Suprapubic skin (tissue), 4 donors: ENCODE data around the gene CCDC78. TPM values are rescaled to one million over a fixed set of nuclear protein-coding genes. Genes with fewer than 3 reads are reported as not detected.

ENCODE experiments used
- DNase-seq, 2 donors: peaks; one replicate each; pipeline ENCODE4 v3.0.0-alpha.2; 2019; ENCODE audit warnings: low spot score in 2 of 2
- H3K27ac ChIP-seq: fragments of 200-600 bp; sonication (generic); one replicate; pipeline ENCODE4 v1.5.1; 2019
- H3K27me3 ChIP-seq: fragments of 200-600 bp; sonication (generic); one replicate; pipeline ENCODE4 v1.5.1; 2019
- H3K36me3 ChIP-seq: fragments of 200-600 bp; sonication (generic); one replicate; pipeline ENCODE4 v1.5.1; 2019
- H3K4me1 ChIP-seq: fragments of 200-600 bp; sonication (generic); one replicate; pipeline ENCODE4 v1.5.1; 2019
- H3K4me3 ChIP-seq: fragments of 200-600 bp; sonication (generic); one replicate; pipeline ENCODE4 v1.5.1; 2019; ENCODE audit warnings: mild to moderate bottlenecking
- H3K9me3 ChIP-seq: fragments of 200-600 bp; sonication (generic); one replicate; pipeline ENCODE4 v1.5.1; 2019
- CTCF ChIP-seq, 2 donors: fragments of 200-600 bp in 1 of 2; fragments of 450-650 bp in 1 of 2; sonication (generic) in 1 of 2; IDR thresholded peaks; one replicate each; pipeline ENCODE4 v1.5.1; 2016 to 2019; ENCODE audit warnings: antibody characterized with exemption in 2 of 2, mild to moderate bottlenecking in 1 of 2, moderate library complexity in 1 of 2
- EP300 ChIP-seq: sonication (generic); formaldehyde crosslinking; IDR thresholded peaks from one replicate; pipeline ENCODE4 v1.6.1; 2017; ENCODE audit warnings: antibody characterized with exemption
- POLR2A ChIP-seq, 2 donors: fragments of 450-650 bp; IDR thresholded peaks; one replicate each; pipeline ENCODE4 v1.6.1; 2017; ENCODE audit warnings: antibody characterized with exemption in 2 of 2, mild to moderate bottlenecking in 2 of 2, moderate library complexity in 2 of 2
- POLR2AphosphoS5 ChIP-seq, 3 donors: sonication (generic); formaldehyde crosslinking; IDR thresholded peaks; one replicate each; pipeline ENCODE4 v1.6.1; 2017; ENCODE audit warnings: antibody characterized with exemption in 3 of 3
- WGBS: methylation state at CpG from one replicate; pipeline ENCODE4 v1.1.5; 2018; 5-methylcytosine and 5-hydroxymethylcytosine counted together
- total RNA-seq, 4 donors: library from RNA; depleted of rRNA; stranded (reverse); fragments of >200 nt; gene quantifications; one replicate each; pipeline ENCODE4 v1.1.0, GENCODE V29; 2016

The CCDC78 gene
- total RNA-seq: 1 to 10 TPM in 1 of 4 donors, under 1 TPM in 2, not detected in 1; 0.64 to 2.4 (median 0.83) TPM

GRCh38 chr16:726438-727290 is at the start of gene CCDC78, which contains the start of gene HAGHL:
TSS of gene CCDC78 (minus strand) at chr16:726443. CDS start at chr16:726367, 76 bp downstream.
TSS of gene HAGHL (plus strand) at chr16:727106. CDS start at chr16:727510, 404 bp downstream.
- peak within 1 kb of the TSS; percentile 52 for H3K4me3 ChIP-seq
- peaks cover 8% of the 10 kb centered on the region for H3K36me3 ChIP-seq
- no peak for DNase-seq
- peaks cover 38% of the 10 kb centered on the region for H3K4me1 ChIP-seq
- no peak for TF ChIP-seq CTCF (IDR thresholded peaks at IDR 0.05)
- TF ChIP-seq POLR2A (IDR thresholded peaks at IDR 0.05): no peak
- no peak for TF ChIP-seq POLR2AphosphoS5 (IDR thresholded peaks at IDR 0.05)
- TF ChIP-seq EP300: no peak
- no peak within 1 kb of the TSS for H3K27ac ChIP-seq
- WGBS: 4% methylated on average over 15 of the region's 88 CpGs
- H3K9me3 ChIP-seq: no peaks in the 10 kb centered on the region
- peaks cover 34% of the 10 kb centered on the region for H3K27me3 ChIP-seq

GRCh38 chr16:775236-775796 is 49.1 kb upstream of the CCDC78 start:
- Histone ChIP-seq H3K27me3 (peaks cover 58% of the 10 kb centered on the region), H3K4me1 (no peaks in the 10 kb centered on the region), H3K36me3 (no peaks in the 10 kb centered on the region), H3K4me3 (no peak overlapping the region), H3K27ac (no peak overlapping the region), H3K9me3 (no peaks in the 10 kb centered on the region)
- no peak for TF ChIP-seq POLR2AphosphoS5 (IDR thresholded peaks at IDR 0.05)
- no peak for TF ChIP-seq POLR2A (IDR thresholded peaks at IDR 0.05)
- TF ChIP-seq CTCF (IDR thresholded peaks at IDR 0.05): no peak
- no peak for TF ChIP-seq EP300
- WGBS: 51% methylated on average over 21 of the region's 36 CpGs
- DNase-seq: no peak

- H3K27me3 ChIP-seq: peaks cover 56% of the 10 kb centered on the region
- no peaks in the 10 kb centered on the region for H3K36me3 ChIP-seq
These were observed 48.1 kb upstream of the CCDC78 start for GRCh38 chr16:774086-775001.

GRCh38 chr16:772959-773358 is 46.7 kb upstream of the CCDC78 start:
- TF ChIP-seq CTCF (IDR thresholded peaks at IDR 0.05) (no peak), EP300 (no peak), POLR2AphosphoS5 (IDR thresholded peaks at IDR 0.05) (no peak)
- H3K4me1 ChIP-seq: peaks cover 6% of the 10 kb centered on the region
- H3K36me3 ChIP-seq: no peaks in the 10 kb centered on the region
- WGBS: 93% methylated on average over 11 of the region's 18 CpGs
- no peak overlapping the region for H3K27ac ChIP-seq
- H3K9me3 ChIP-seq: no peaks in the 10 kb centered on the region
- no peak overlapping the region for H3K4me3 ChIP-seq
- H3K27me3 ChIP-seq: peaks cover 57% of the 10 kb centered on the region
- DNase-seq: no peak

More at GRCh38 chr16:774086-775001, 48.1 kb upstream of the CCDC78 start:
- H3K4me3 ChIP-seq: no peak overlapping the region
- H3K27ac ChIP-seq: no peak overlapping the region
- no peak for TF ChIP-seq CTCF (IDR thresholded peaks at IDR 0.05)
- TF ChIP-seq POLR2A (IDR thresholded peaks at IDR 0.05): no peak
- no peak for TF ChIP-seq POLR2AphosphoS5 (IDR thresholded peaks at IDR 0.05)
- TF ChIP-seq EP300: no peak
- no peaks in the 10 kb centered on the region for H3K4me1 ChIP-seq
- DNase-seq: no peak
- no peaks in the 10 kb centered on the region for H3K9me3 ChIP-seq
- 78% methylated on average over 8 of the region's 46 CpGs for WGBS
